Endothelial cell (in vitro differentiated cells): Measurements from ENCODE around the gene IL31RA. TPM values are rescaled to one million over a fixed set of nuclear protein-coding genes. Genes with fewer than 3 reads are reported as not detected.

ENCODE experiments used
- DNase-seq: peaks from one replicate; pipeline ENCODE4 v3.0.0; 2021; ENCODE audit warnings: low spot score
- H3K27ac Mint-ChIP-seq: one replicate; pipeline ENCODE4 v1.8.0; 2021; ENCODE audit warnings: mixed read lengths, inconsistent platforms; ENCODE audit not compliant: unreplicated experiment
- H3K27me3 Mint-ChIP-seq: one replicate; pipeline ENCODE4 v1.8.0; 2021; ENCODE audit warnings: mild to moderate bottlenecking, moderate library complexity, mixed read lengths, inconsistent platforms; ENCODE audit not compliant: unreplicated experiment
- H3K36me3 Mint-ChIP-seq: one replicate; pipeline ENCODE4 v1.8.0; 2021; ENCODE audit warnings: mild to moderate bottlenecking, low read depth, mixed read lengths, inconsistent platforms; ENCODE audit not compliant: unreplicated experiment
- H3K4me1 Mint-ChIP-seq: one replicate; pipeline ENCODE4 v1.8.0; 2021; ENCODE audit warnings: mild to moderate bottlenecking, mixed read lengths, inconsistent platforms; ENCODE audit not compliant: unreplicated experiment
- H3K4me3 Mint-ChIP-seq: one replicate; pipeline ENCODE4 v1.8.0; 2021; ENCODE audit warnings: mild to moderate bottlenecking, mixed read lengths, inconsistent platforms; ENCODE audit not compliant: unreplicated experiment
- H3K9me3 Mint-ChIP-seq: one replicate; pipeline ENCODE4 v1.8.0; 2021; ENCODE audit warnings: mixed read lengths, inconsistent platforms; ENCODE audit not compliant: unreplicated experiment
- CTCF ChIP-seq: fragments of 200-600 bp; sonication (generic); IDR thresholded peaks from one replicate; pipeline ENCODE4 v1.5.0; 2021; ENCODE audit warnings: antibody characterized with exemption; ENCODE audit not compliant: unreplicated experiment
- total RNA-seq: library from RNA; stranded (reverse); fragmentation: NEBNext Ultra II Directional; extraction: Animal tissue kit (Norgen Biotek cat#: 25700); gene quantifications from one replicate; pipeline ENCODE4 v1.2.1, GENCODE V29; 2021; ENCODE audit not compliant: unreplicated experiment

Gene IL31RA
- total RNA-seq, 1 donor from 2014 or later: 0.82 TPM

DNA sequence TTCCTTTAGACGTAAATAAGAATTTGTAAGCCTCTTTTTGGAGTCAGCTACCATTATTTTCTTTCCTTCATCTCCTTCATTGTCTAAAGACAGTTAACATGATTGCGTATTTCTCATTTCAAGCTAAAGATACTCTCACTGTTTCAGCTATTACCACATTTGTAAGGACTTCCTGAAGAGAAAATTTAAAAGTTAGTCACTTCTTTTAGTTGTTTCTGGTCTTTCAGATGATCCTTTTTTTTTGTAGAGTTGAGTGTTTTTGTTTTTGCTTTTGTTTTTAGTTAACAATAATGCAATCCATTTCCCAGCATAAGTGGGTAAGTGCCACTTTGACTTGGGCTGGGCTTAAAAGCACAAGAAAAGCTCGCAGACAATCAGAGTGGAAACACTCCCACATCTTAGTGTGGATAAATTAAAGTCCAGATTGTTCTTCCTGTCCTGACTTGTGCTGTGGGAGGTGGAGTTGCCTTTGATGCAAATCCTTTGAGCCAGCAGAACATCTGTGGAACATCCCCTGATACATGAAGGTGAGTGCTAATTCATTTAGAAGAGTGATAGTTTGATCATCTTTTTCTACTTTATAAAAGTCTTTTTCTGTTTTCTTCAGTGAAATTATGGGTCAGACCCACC is 2.0 kb downstream of the IL31RA start:
- DNase-seq: no peak
- H3K36me3 Mint-ChIP-seq: no peaks in the 10 kb centered on the region
- no peaks in the 10 kb centered on the region for H3K27me3 Mint-ChIP-seq
- TF ChIP-seq CTCF: no peak
- peaks cover 11% of the 10 kb centered on the region for H3K4me1 Mint-ChIP-seq
- H3K9me3 Mint-ChIP-seq: no peaks in the 10 kb centered on the region
- H3K4me3 Mint-ChIP-seq: no peak overlapping the region
- no peak overlapping the region for H3K27ac Mint-ChIP-seq

DNA sequence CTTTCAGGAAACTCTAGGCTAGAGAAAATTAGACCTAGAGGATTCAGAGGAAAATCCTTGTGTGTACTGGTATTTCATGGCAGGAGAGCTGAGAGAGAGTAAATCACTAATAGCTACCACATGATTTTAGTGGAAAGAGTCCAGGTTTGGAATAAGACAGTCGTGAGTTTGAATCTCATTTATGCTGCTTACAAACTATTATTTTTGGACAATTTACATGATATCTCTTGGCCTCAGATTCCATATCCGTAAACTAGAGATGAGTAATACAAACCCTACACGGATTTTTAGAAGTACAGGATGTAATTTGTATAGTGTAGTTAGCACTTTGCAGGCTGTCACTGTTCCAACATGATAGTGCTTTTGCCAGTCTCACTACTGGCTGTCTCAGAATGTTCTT is 2.7 kb downstream of the IL31RA start:
- no peak for DNase-seq
- no peaks in the 10 kb centered on the region for H3K36me3 Mint-ChIP-seq
- H3K27ac Mint-ChIP-seq: no peak overlapping the region
- H3K4me3 Mint-ChIP-seq: no peak overlapping the region
- H3K9me3 Mint-ChIP-seq: no peaks in the 10 kb centered on the region
- no peak for TF ChIP-seq CTCF
- H3K4me1 Mint-ChIP-seq: peaks cover 11% of the 10 kb centered on the region
- H3K27me3 Mint-ChIP-seq: no peaks in the 10 kb centered on the region

- DNase-seq: no peak
- no peaks in the 10 kb centered on the region for H3K36me3 Mint-ChIP-seq
- H3K9me3 Mint-ChIP-seq: no peaks in the 10 kb centered on the region
- no peak overlapping the region for H3K27ac Mint-ChIP-seq
- H3K4me1 Mint-ChIP-seq: peaks cover 11% of the 10 kb centered on the region
- TF ChIP-seq CTCF: no peak
- H3K4me3 Mint-ChIP-seq: no peak overlapping the region
- no peaks in the 10 kb centered on the region for H3K27me3 Mint-ChIP-seq
Observed at GRCh38 chr5:55855509-55855908, 4.4 kb downstream of the IL31RA start.

DNA sequence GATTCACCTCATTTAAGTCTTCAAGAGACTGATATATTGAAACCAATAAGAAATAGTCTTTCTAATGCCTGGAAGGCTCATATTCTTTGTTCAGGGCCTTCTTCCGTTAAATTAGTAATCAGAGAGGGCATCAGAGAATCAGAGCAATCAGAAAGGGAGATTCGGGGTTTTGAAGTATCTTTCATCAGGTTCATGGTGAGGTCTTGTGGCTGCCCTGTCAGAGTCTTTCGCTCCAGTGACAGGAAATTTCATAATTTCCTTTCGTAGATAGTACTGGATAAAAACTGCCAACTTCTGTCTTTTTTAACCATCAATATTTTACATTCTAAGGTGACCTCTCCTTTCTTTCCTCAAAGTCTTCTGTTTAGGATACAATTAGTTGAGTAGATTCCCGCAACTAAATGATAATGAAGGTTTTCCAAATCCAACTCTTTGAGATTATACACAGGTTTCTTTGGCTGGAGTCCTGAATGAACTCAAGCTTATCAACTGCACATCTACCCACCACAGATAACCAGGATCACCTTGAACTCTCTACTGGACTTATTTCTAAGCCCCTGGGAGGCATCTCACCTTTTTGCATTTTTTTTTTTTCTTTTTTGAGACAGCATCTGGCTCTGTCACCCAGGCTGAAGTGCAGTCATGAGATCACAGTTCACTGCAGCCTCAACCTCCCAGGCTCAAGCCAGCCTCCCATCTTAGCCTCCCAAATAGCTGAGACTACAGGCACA is 5.5 kb downstream of the IL31RA start:
- H3K4me1 Mint-ChIP-seq: peaks cover 11% of the 10 kb centered on the region
- H3K36me3 Mint-ChIP-seq: no peaks in the 10 kb centered on the region
- no peak overlapping the region for H3K27ac Mint-ChIP-seq

More for the DNA sequence above, 5.5 kb downstream of the IL31RA start:
- H3K9me3 Mint-ChIP-seq: no peaks in the 10 kb centered on the region
- TF ChIP-seq CTCF: no peak
- no peak overlapping the region for H3K4me3 Mint-ChIP-seq
- H3K27me3 Mint-ChIP-seq: no peaks in the 10 kb centered on the region
- no peak for DNase-seq
